ENCODE data around the gene DNAJC3. TPM values are rescaled to one million over a fixed set of nuclear protein-coding genes. Genes with fewer than 3 reads are reported as not detected.

DNAJC3 gene
- total RNA-seq, 1 experiment from 2014 or later: 25.7 TPM

DNA sequence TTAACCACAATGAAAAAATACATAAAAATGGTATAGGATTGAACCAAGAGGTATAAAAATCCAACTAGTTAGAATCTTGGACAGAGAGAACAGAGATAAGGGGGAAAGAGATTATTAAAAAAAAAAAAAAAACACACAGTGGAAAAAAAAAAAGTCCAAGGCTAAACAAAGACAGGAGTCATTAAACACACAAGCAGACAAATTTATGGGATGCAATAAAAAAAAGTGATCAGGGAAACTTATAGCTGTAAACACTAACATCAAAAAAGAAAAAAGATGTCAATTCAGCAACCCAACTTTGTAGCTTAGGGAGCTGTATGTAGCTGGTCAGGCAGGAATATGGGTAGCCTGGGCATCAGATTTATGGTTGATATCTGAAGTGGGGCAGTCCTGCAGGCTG is 129.0 kb downstream of the DNAJC3 start:
- no peaks in the 10 kb centered on the region for H3K4me1 ChIP-seq (ENCODE audit: control insufficient read depth, insufficient read depth, low read length)
- no TSS peak for BruUV-seq (replicated peaks)
- TF ChIP-seq SIN3A (IDR thresholded peaks at IDR 0.05; ENCODE audit: borderline replicate concordance, insufficient read depth, low read depth, low read length) (no peak), TCF7L2 (IDR thresholded peaks at IDR 0.05; ENCODE audit: low read depth, low read length) (no peak), POLR2AphosphoS5 (IDR thresholded peaks at IDR 0.05; ENCODE audit: low read depth, low read length) (no peak)
- TF ChIP-seq, protein P1, sequence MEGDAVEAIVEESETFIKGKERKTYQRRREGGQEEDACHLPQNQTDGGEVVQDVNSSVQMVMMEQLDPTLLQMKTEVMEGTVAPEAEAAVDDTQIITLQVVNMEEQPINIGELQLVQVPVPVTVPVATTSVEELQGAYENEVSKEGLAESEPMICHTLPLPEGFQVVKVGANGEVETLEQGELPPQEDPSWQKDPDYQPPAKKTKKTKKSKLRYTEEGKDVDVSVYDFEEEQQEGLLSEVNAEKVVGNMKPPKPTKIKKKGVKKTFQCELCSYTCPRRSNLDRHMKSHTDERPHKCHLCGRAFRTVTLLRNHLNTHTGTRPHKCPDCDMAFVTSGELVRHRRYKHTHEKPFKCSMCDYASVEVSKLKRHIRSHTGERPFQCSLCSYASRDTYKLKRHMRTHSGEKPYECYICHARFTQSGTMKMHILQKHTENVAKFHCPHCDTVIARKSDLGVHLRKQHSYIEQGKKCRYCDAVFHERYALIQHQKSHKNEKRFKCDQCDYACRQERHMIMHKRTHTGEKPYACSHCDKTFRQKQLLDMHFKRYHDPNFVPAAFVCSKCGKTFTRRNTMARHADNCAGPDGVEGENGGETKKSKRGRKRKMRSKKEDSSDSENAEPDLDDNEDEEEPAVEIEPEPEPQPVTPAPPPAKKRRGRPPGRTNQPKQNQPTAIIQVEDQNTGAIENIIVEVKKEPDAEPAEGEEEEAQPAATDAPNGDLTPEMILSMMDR (IDR thresholded peaks at IDR 0.05): no peak
- TF ChIP-seq, protein P2, sequence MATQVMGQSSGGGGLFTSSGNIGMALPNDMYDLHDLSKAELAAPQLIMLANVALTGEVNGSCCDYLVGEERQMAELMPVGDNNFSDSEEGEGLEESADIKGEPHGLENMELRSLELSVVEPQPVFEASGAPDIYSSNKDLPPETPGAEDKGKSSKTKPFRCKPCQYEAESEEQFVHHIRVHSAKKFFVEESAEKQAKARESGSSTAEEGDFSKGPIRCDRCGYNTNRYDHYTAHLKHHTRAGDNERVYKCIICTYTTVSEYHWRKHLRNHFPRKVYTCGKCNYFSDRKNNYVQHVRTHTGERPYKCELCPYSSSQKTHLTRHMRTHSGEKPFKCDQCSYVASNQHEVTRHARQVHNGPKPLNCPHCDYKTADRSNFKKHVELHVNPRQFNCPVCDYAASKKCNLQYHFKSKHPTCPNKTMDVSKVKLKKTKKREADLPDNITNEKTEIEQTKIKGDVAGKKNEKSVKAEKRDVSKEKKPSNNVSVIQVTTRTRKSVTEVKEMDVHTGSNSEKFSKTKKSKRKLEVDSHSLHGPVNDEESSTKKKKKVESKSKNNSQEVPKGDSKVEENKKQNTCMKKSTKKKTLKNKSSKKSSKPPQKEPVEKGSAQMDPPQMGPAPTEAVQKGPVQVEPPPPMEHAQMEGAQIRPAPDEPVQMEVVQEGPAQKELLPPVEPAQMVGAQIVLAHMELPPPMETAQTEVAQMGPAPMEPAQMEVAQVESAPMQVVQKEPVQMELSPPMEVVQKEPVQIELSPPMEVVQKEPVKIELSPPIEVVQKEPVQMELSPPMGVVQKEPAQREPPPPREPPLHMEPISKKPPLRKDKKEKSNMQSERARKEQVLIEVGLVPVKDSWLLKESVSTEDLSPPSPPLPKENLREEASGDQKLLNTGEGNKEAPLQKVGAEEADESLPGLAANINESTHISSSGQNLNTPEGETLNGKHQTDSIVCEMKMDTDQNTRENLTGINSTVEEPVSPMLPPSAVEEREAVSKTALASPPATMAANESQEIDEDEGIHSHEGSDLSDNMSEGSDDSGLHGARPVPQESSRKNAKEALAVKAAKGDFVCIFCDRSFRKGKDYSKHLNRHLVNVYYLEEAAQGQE (IDR thresholded peaks at IDR 0.05; ENCODE audit: insufficient read depth in 1 of 2, low read depth in 2 of 2, low read length in 1 of 2): no peak
- DNase-seq (ENCODE audit: low read depth, low spot score): no peak
- CTCF ChIA-PET: interaction anchor here (0.7 kb wide), 1 partner anchor 402 kb away, joined by 11 read pairs; no protein-coding TSS in a partner anchor
- in situ Hi-C loops (cut with HindIII; ENCODE audit: low pct_unique_long_range_greater_than_20kb, low sequenced_read_pairs) (no loop called here), intact Hi-C loops (cut with micrococcal nuclease; ENCODE audit: unreplicated experiment) (no loop called here)
- H3K9me3 ChIP-seq (ENCODE audit: control insufficient read depth, insufficient read depth, low read depth, low read length): no peaks in the 10 kb centered on the region; the same call in 1 of the 2 replicates
- H3K27ac ChIP-seq (ENCODE audit: low read length): no peak overlapping the region
- no peak for ATAC-seq
- H3K27me3 ChIP-seq (ENCODE audit: control insufficient read depth, insufficient read depth, low read length): no peaks in the 10 kb centered on the region
- POLR2A ChIA-PET: no interaction called here
- H3K36me3 ChIP-seq (ENCODE audit: control insufficient read depth, insufficient read depth, low read length): no peaks in the 10 kb centered on the region
- no peak overlapping the region for H3K4me3 ChIP-seq (ENCODE audit: low read depth in 2 of 2, low read length in 2 of 2)

DNA sequence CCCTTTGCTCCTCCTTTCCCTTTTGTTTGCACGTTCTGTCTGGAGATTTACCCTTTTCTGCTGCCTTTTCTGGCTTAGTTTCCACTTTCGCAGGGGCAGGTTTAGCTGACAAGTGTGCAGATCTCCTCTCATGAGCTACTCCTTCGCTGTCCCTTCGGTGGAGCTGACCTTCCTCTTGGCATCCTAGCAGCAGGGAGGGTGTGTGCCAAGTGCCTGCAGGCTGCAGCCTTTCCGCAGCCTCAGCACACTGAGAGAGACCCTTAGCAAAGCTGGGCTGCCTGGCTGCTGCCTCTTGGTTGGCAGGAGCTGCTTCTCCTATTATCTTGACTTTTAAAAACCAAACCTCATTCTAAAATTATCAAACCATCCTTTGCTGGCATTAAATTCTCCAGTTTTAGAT is 132.5 kb downstream of the DNAJC3 start:
- no peaks in the 10 kb centered on the region; the same call in 1 of the 2 replicates for H3K9me3 ChIP-seq (ENCODE audit: control insufficient read depth, insufficient read depth, low read depth, low read length)
- H3K27ac ChIP-seq (ENCODE audit: low read length): no peak overlapping the region
- no peaks in the 10 kb centered on the region for H3K4me1 ChIP-seq (ENCODE audit: control insufficient read depth, insufficient read depth, low read length)
- TF ChIP-seq SIN3A (IDR thresholded peaks at IDR 0.05; ENCODE audit: borderline replicate concordance, insufficient read depth, low read depth, low read length): no peak
- TF ChIP-seq, protein P1 (IDR thresholded peaks at IDR 0.05): no peak
- TF ChIP-seq, protein P2 (IDR thresholded peaks at IDR 0.05; ENCODE audit: insufficient read depth in 1 of 2, low read depth in 2 of 2, low read length in 1 of 2): no peak
- no peak for TF ChIP-seq TCF7L2 (IDR thresholded peaks at IDR 0.05; ENCODE audit: low read depth, low read length)
- no peak for TF ChIP-seq POLR2AphosphoS5 (IDR thresholded peaks at IDR 0.05; ENCODE audit: low read depth, low read length)
- DNase-seq (ENCODE audit: low read depth, low spot score): no peak
- no TSS peak for BruUV-seq (replicated peaks)
- CTCF ChIA-PET: no interaction called here
- H3K27me3 ChIP-seq (ENCODE audit: control insufficient read depth, insufficient read depth, low read length): no peaks in the 10 kb centered on the region
- no peak for ATAC-seq
- in situ Hi-C loops (cut with HindIII; ENCODE audit: low pct_unique_long_range_greater_than_20kb, low sequenced_read_pairs) (no loop called here), intact Hi-C loops (cut with micrococcal nuclease; ENCODE audit: unreplicated experiment) (no loop called here)
- POLR2A ChIA-PET: no interaction called here
- no peaks in the 10 kb centered on the region for H3K36me3 ChIP-seq (ENCODE audit: control insufficient read depth, insufficient read depth, low read length)
- H3K4me3 ChIP-seq (ENCODE audit: low read depth in 2 of 2, low read length in 2 of 2): no peak overlapping the region

All from Panc1 (cell line).